Measurements from ENCODE around the gene NEURL1B.

DNA sequence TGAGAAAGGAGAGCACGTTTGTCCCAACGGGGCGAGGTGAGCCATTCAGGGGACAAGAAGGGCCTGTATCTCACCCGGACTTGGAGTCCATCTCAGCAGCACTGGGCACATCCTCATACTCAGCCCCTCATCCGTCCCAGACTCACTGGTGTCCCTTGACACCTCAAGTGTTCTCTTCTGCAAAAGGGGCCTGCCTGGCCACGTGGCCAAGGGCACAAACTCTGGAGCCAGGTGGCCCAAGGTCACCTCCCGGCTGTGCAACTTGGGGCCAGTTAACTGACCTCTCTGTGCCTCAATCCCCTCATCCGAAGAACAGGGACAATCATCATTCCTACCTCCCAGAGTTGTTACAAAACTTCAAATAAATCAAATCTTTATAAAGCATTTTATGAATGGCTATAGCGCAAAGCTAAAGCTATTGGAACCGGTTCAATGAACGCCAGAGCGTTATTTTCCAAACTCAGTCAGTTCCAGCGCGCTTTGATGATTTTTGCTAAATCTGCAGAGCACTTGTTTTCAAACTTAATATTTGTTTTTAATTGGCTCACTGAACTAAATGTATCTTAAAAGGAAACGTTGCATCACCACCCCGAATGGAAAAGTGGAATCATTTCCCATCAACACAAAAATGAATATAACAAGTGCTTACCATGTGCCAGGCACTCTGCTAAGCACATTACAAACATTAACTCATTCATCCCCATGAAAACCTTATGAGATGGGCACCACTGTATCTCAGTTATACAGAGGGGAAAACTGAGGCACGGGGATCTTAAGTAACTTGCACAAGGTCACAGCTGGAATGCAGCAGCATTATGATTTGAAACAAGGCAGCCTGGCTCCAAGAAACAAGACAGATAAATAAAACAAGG lies 80.6 kb downstream of the NEURL1B start:
- TF ChIP-seq, protein P1, sequence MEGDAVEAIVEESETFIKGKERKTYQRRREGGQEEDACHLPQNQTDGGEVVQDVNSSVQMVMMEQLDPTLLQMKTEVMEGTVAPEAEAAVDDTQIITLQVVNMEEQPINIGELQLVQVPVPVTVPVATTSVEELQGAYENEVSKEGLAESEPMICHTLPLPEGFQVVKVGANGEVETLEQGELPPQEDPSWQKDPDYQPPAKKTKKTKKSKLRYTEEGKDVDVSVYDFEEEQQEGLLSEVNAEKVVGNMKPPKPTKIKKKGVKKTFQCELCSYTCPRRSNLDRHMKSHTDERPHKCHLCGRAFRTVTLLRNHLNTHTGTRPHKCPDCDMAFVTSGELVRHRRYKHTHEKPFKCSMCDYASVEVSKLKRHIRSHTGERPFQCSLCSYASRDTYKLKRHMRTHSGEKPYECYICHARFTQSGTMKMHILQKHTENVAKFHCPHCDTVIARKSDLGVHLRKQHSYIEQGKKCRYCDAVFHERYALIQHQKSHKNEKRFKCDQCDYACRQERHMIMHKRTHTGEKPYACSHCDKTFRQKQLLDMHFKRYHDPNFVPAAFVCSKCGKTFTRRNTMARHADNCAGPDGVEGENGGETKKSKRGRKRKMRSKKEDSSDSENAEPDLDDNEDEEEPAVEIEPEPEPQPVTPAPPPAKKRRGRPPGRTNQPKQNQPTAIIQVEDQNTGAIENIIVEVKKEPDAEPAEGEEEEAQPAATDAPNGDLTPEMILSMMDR (IDR thresholded peaks at IDR 0.05; ENCODE audit: insufficient read depth, low read depth, low read length): no peak
- TF ChIP-seq EZH2 (IDR thresholded peaks at IDR 0.05; ENCODE audit: insufficient read depth, low read length): no peak
